ENCODE results near the gene NANOGP8.
"Not testable (repeated sequence)": the region's sequence is repeated elsewhere in the genome, so short reads cannot be mapped to it uniquely, and the experiment has no call there.

The NANOGP8 gene

GRCh38 chr15:35092846-35093245 lies 7.8 kb upstream of the NANOGP8 start:
- DNase-seq (ENCODE audit: low read depth in 2 of 2), result no peak

DNA sequence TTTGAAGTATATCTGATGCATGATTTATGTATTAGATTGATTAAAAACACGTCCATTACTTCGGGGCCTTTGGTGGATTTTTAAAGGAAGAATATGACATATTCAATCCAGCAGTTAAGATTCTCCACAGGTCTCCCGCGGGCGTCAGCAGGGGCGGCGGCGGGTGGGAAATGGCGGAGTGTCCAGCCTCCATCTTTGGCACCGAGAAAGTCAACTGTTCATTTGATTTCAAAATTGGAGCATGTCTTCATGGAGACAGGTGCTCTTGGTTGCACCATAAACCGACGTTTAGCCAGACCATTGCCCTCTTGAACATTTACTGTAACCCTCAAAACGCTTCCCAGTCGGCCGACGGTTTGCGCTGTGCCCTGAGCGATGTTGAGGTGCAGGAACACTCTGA lies 7.2 kb upstream of the NANOGP8 start:
- DNase-seq (ENCODE audit: low read depth in 2 of 2), result no peak

- DNase-seq (ENCODE audit: low read depth in 2 of 2), result no peak
Observed at GRCh38 chr15:35090104-35090807, 5.2 kb upstream of the NANOGP8 start.

DNA sequence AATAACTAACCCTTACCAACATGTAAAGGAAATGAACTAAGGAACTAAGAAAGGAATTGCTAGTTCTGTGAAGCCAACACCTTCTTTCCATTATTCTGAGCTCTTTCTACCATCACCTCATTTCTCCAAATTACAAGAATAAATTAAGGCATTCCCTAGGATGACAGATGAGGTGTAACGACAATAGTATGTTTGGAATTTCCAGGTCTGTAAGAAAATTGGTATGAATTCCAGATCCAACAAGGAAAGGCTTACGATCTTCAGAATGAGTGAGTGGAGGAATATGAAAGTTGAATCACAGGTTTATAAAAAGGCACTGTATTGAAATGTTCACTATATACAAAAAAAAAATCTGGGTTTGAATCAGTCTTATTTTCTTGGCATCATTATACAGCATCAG lies 4.5 kb upstream of the NANOGP8 start:
- DNase-seq (ENCODE audit: low read depth in 2 of 2), result no peak

GRCh38 chr15:35088329-35088728 lies 3.2 kb upstream of the NANOGP8 start:
- no peak for DNase-seq (ENCODE audit: low read depth in 2 of 2)

- DNase-seq (ENCODE audit: low read depth in 2 of 2), result no peak
Observed at GRCh38 chr15:35087759-35088158, 2.7 kb upstream of the NANOGP8 start.

GRCh38 chr15:35082371-35083348 lies 2.4 kb downstream of the NANOGP8 start:
- not testable (repeated sequence) for DNase-seq (ENCODE audit: low read depth in 2 of 2)

DNA sequence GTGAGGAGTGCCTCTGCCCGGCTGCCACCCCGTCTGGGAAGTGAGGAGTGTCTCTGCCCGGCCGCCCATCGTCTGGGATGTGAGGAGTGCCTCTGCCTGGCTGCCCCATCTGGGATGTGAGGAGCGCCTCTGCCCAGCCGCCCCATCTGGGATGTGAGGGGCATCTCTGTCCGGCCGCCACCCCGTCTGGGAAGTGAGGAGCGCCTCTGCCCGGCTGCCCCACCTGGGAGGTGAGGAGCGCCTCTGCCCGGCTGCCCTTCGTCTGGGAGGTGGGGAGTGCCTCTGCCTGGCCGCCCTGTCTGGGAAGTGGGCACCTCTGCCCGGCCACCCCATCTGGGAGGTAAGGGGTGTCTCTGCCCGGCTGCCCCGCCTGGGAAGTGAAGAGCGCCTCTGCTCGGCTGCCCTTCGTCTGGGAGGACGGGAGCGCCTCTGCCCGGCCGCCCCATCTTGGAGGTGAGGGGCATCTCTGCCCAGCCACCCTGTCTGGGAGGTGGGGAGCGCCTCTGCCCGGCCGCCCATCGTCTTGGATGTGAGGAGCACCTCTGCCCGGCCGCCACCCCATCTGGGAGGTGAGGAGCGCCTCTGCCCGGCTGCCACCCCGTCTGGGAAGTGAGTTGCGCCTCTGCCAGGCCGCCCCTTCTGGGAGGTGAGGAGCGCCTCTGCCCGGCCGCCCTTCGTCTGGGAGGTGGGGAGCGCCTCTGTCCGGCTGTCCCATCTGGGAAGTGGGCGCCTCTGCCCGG lies 3.3 kb downstream of the NANOGP8 start:
- DNase-seq (ENCODE audit: low read depth in 2 of 2), result not testable (repeated sequence)

DNA sequence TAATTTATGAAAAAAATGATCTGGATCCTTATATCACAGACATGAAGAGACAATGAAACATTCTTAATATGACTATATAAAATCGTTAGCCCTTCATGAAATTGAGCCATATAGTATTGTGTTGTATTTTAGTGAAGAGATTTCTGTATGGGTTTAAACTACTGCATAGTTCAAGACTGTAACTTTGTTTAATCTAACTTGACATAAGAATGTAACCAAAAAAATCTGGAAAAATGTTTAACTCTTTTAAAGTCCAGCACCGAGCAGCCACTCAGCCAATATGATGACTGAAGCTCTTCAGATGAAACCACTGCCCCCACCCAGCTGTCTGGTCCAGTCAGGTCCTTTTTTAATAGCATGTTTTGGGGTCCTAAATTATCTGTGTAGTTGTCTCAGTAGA lies 4.9 kb downstream of the NANOGP8 start:
- DNase-seq (ENCODE audit: low read depth in 2 of 2), result no peak

DNA sequence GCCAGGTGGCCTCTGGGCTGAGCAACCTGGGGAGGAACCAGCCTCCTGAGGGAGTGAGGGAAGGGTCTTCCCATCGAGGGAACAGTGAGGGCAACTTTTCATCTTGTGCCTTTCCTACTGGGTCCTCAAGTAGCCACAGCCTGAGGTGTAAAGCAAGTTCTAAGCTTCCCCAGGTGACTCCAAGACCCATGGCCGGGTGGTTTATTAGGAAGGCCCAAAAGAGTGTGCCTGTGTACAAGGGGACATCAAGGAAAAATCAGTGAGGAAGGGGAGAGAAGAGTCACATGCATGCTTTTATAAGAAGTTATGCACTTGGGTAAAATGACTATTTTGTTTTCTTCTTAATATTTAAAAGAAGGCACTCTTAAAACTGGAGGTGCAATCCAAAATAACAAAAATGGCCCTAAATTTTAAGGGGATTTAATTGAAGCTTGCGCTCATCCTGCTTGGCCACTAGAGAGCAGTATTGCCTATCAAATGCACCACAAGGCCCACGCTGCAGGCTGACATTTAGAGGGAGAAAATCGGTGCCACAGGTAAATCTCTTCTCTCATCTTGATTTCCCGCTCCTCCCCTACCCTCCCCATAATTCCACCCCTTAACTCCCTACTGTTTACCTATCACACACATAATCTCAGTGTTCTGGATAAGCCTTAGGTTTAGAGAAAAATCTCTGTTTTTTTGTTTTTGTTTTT lies 6.7 kb downstream of the NANOGP8 start:
- DNase-seq (ENCODE audit: low read depth in 2 of 2), result peak; percentile 5 to 10

- no peak for DNase-seq (ENCODE audit: low read depth in 2 of 2)
Observed at GRCh38 chr15:35071106-35071505, 14.0 kb downstream of the NANOGP8 start.

DNA sequence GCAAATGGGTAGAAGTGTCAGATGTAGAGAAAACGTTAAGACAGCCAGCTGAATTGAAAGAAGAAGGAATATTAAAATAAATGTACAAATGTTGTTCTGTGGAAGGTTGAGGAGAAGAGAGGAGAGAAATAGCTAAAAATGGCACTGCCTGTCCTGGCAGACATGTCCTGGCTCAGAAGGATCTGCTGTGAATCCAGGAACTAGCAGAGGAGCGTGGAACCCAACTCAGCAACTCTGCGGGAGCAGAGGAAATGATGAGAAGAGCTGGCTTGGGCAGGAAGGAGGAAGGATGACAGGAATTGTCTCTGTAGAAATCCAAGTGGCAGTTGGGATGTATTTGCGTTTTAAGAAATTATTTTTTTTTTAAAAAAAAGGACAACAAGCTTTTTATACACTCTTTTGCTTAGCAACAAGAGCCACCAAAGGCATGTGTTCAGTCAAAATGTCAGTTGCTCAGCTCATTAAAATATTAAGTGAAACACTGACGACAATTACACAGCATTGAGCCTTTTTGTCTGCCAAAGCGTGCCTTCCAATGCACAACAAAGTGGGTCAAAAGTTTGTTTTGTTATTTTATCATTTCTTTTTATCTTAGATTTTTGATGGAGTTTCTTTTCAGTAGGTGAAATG lies 16.1 kb downstream of the NANOGP8 start:
- no peak for DNase-seq (ENCODE audit: low read depth in 2 of 2)

DNA sequence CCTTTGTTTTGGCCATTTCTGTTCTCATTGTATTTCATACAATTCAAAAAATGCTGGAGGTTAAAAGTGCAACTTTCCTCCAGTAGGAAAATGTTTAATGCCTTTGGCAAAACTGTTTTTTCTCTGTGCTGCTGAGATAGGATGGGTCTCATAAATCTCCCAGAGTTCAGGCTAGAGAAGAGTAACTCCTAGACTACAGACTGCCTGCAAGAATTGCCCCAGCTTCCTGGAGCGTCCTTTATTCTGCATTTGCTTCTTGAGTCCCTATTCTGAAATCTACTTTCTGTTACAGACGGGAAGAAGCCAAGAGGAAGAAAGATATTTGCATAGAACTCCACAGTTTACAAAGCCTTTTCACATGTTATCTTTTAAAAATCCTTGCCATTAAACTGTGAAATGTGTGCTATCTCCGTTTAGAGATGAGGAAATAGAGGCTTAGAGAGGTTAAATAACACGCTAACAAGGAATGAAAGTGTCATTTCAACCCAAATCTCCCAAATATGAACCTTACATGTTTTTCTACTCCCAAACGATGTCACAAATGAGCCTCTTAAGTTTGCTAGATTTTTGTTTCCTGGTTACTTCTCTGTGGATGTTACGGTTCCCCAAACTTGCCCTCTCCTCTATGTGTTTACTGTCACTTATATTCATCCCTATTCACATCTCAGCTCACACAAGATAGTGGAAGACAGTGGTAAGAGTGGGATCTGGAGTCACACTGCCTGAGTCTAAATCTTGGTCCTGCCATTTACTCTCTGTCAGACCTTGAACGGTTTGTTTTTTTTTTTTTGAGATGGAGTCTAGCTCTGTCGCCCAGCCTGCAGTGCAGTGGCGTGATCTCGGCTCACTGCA lies 17.4 kb downstream of the NANOGP8 start:
- no peak for DNase-seq (ENCODE audit: low read depth in 2 of 2)

DNA sequence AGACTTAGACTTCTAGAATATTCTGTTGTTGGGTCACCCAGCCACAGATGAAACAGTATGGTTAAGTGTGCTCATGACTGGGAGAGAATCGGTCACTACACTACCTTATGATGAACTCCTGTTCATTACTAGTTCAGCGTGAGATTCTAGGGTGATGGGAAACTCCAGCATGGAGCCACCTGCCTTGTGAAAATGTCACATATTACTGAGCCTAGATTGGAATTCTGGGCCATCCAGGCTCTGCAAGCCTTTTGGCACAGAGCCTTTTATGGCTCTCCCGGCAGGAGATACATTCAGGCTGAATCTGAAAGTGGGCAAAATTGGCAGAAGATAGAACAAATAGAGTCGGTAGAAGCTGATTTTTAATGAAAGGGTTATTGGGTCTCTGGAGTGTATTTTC lies 19.0 kb downstream of the NANOGP8 start:
- no peak for DNase-seq (ENCODE audit: low read depth in 2 of 2)

DNA sequence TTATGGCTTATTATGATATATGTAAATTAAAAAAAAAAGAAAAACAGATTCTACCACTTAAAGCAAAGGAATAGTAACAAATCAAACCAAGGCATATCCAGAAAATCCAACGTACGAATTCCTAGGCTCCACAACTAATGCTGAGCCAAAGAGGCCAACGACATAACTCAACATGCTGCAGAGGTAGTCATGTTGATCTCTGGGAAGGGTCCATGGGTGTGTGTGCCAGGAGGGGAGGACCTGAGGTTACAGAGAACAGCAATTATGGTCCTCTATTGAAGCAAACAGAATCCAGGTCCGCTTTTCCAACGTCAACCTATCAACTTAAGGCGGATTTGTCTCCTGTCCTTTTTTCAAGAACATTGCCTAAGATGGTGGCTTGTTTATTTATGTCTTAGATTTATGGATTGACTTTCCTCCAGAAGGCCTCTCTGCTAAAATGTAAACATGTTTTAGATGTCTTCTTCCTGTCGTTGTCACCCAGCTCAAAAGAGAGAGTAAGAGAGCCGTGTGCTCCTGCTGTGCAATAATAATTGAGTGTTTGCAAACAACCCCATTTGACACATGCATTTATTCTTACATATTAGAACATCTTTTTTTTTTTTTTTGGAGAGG lies 20.4 kb downstream of the NANOGP8 start:
- DNase-seq (ENCODE audit: low read depth in 2 of 2), result no peak

GRCh38 chr15:35062738-35063099 lies 22.4 kb downstream of the NANOGP8 start:
- DNase-seq (ENCODE audit: low read depth in 2 of 2), result no peak

DNA sequence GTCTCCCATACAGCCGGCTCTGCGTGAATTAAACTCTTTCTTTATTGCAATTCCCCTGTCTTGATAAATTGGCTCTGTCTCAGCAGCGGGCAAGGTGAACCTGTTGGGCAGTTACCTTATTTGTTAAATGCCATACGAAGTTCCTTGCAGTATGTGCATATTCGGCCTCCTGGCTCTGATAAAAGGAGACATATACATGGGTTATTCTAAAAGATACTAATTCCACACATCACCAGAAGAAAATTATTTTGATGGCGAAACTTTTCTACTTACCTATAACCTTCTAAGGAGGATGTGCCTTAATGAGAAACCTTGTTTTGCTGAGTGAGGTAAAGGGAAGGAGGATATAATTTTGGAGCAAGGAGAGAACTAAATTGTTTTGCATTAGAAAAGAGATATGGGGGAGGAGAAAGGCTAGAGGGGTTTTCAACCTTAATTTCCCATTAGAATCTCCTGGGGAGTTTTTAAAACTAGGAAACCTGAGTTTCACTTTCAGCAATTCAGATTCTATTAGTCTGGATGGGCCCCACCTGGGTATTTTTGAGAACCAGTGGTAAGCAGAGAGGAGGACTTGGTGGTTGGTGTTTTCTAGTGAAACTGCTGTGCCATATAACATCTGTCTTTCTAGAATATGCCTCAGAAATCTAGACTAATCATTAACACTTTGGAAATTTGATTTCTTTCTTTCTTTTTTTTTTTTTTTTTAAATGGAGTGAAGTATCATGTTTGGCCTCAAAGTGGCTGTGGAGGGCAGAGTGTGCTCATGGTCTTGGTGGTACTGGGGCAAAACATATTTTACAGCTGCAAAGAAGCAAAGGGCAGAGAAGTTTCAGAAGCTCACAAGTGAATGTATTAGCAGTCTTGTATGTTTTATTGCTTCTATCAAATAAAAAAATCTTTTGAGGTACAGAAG lies 23.0 kb downstream of the NANOGP8 start:
- no peak for DNase-seq (ENCODE audit: low read depth in 2 of 2)

- DNase-seq (ENCODE audit: low read depth in 2 of 2), result no peak
Observed at GRCh38 chr15:35061161-35061824, 23.8 kb downstream of the NANOGP8 start.
